ENCODE data around the gene CRB1.

Gene CRB1

DNA sequence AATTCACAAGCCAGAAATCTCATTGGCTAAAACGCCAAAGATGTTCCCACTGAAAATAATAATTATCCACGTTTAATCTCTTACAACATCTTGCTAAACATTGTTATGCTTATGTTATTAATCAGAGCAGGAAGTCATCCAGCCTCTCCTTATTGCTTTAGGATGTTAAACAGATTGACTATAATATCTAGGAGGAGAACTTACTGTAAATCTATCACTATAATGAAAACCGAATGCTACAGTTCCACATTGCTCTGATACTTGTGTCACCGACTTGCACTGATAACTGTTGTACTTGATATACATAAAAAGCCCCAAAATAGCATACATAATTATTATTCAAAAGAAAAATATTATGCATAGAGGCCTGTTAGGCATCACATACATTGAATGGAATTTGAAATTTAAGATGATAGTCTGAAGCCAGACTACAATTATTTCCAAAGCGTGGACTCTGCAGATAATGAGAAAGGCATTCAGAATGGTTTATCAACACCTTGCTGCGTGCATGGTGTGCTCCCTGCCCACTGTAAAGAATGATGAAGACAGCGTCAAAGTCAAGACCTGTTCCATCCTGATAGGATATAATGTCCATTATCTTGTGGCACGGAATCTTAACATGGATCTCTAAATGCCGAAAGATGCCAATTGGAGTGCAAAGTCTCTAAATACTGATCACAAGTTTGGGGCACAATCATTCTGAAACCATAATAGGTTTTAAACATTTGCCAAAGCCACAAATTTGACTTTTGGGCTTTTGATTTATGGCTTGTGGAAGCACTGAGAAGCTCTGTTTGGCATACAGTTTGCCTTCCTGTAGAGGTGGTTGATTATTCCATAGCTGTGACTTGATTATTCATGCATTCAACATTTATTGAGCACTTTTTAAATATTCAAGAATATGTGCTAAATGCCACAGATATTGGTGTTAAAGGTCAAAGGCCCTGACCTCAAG, 71.3 kb downstream of the CRB1 start:
- peak overlapping the region in 1 of 3 experiments; percentile 15 for H3K27ac Mint-ChIP-seq
- no peaks in the 10 kb centered on the region for H3K27me3 Mint-ChIP-seq (ENCODE audit: low read depth)
- no peaks in the 10 kb centered on the region for H3K36me3 Mint-ChIP-seq (ENCODE audit: low read depth)
- H3K4me3 Mint-ChIP-seq: no peak overlapping the region
- peaks cover 8% of the 10 kb centered on the region for H3K4me1 Mint-ChIP-seq
- peaks cover 5% of the 10 kb centered on the region for H3K9me3 Mint-ChIP-seq
- TF ChIP-seq, protein P1, sequence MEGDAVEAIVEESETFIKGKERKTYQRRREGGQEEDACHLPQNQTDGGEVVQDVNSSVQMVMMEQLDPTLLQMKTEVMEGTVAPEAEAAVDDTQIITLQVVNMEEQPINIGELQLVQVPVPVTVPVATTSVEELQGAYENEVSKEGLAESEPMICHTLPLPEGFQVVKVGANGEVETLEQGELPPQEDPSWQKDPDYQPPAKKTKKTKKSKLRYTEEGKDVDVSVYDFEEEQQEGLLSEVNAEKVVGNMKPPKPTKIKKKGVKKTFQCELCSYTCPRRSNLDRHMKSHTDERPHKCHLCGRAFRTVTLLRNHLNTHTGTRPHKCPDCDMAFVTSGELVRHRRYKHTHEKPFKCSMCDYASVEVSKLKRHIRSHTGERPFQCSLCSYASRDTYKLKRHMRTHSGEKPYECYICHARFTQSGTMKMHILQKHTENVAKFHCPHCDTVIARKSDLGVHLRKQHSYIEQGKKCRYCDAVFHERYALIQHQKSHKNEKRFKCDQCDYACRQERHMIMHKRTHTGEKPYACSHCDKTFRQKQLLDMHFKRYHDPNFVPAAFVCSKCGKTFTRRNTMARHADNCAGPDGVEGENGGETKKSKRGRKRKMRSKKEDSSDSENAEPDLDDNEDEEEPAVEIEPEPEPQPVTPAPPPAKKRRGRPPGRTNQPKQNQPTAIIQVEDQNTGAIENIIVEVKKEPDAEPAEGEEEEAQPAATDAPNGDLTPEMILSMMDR (IDR thresholded peaks at IDR 0.05; ENCODE audit: unreplicated experiment in 3 of 3): no peak

DNA sequence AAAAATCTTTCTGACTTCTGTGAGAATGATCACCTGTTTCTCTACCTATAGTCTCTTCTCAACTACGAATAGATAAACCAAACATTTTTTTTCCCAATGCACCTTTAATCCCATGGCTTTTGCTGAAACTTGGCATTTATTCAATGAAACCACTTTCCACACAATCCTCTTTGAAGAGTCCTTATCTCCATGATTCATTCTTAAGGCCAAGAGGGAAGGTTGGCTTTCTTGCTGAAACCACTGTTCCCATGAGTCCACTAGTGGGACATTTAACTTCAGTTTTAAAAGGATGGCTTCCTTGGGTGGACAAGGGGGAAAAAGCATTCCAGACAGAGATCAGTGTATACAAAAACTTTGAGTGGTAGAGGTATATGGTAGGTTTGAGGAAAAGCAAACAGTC, 73.6 kb downstream of the CRB1 start:
- H3K4me1 Mint-ChIP-seq: peaks cover 15% of the 10 kb centered on the region
- H3K4me3 Mint-ChIP-seq: no peak overlapping the region
- H3K9me3 Mint-ChIP-seq: peaks cover 5% of the 10 kb centered on the region
- no peaks in the 10 kb centered on the region for H3K36me3 Mint-ChIP-seq (ENCODE audit: low read depth)
- TF ChIP-seq, protein P1 (IDR thresholded peaks at IDR 0.05; ENCODE audit: unreplicated experiment in 3 of 3): no peak
- H3K27me3 Mint-ChIP-seq (ENCODE audit: low read depth): no peaks in the 10 kb centered on the region
- H3K27ac Mint-ChIP-seq: no peak overlapping the region

DNA sequence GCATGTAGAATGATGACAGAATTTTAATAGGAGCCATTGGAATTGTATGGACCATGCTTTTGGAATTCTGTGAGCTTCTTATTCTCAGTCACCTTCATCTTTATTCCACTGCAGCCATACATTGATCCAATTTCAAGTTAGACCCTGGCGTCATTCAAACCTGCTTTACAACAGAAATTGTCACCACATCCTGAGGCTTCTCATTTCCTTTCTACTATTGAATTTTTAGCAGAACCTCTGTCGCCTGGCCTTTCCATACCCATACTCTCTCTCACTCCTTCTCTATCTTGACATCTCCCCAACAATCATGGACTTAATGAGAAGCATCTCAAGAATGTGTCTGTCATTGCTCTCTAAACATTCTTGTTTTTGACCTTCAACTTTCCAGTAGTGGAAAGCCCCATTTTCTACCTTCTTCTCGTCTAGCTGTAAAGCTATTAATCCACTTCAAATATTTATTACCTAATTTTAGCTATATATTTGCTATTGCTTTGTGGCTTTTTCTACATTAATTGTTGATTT, 74.1 kb downstream of the CRB1 start:
- Mint-ChIP-seq H3K27ac (no peak overlapping the region), H3K36me3 (ENCODE audit: low read depth) (no peaks in the 10 kb centered on the region)

DNA sequence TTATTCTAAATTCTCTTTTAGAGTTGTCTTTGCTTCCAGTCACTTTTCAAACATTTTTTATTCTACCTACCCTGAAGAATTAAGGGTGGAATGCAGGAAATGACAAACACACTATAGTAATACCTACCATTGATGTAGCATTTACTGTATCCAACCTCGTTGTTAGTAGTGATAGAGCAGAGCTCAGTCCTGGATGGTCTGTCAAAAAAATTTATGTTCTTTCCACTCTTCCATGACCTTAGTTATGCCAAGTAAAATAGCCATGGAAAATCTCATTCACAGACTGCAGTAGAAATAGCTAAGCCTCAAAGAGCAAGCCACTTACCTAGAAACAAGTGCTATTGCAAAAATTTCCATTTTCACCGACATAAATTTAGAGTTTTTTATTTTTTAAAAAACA, 74.6 kb downstream of the CRB1 start:
- Mint-ChIP-seq H3K9me3 (peaks cover 5% of the 10 kb centered on the region), H3K27me3 (ENCODE audit: low read depth) (no peaks in the 10 kb centered on the region), H3K4me1 (peaks cover 15% of the 10 kb centered on the region), H3K27ac (no peak overlapping the region), H3K4me3 (no peak overlapping the region), H3K36me3 (ENCODE audit: low read depth) (no peaks in the 10 kb centered on the region)
- TF ChIP-seq, protein P1 (IDR thresholded peaks at IDR 0.05; ENCODE audit: unreplicated experiment in 3 of 3): no peak

More for the DNA sequence above, 74.1 kb downstream of the CRB1 start:
- Mint-ChIP-seq H3K27me3 (ENCODE audit: low read depth) (no peaks in the 10 kb centered on the region), H3K9me3 (peaks cover 5% of the 10 kb centered on the region), H3K4me3 (no peak overlapping the region), H3K4me1 (peaks cover 15% of the 10 kb centered on the region)
- TF ChIP-seq, protein P1 (IDR thresholded peaks at IDR 0.05; ENCODE audit: unreplicated experiment in 3 of 3): no peak

- Mint-ChIP-seq H3K36me3 (ENCODE audit: low read depth) (no peaks in the 10 kb centered on the region), H3K9me3 (peaks cover 5% of the 10 kb centered on the region), H3K4me1 (peaks cover 15% of the 10 kb centered on the region), H3K4me3 (no peak overlapping the region), H3K27me3 (ENCODE audit: low read depth) (no peaks in the 10 kb centered on the region), H3K27ac (peak overlapping the region in 2 of 3 experiments; percentile 46 to 66)
- TF ChIP-seq, protein P1 (IDR thresholded peaks at IDR 0.05; ENCODE audit: unreplicated experiment in 3 of 3): no peak
Measured at GRCh38 chr1:197343663-197344273, 75.7 kb downstream of the CRB1 start.

Data from nephron (organoid).